ENCODE data around the gene KAT2B. TPM values are rescaled to one million over a fixed set of nuclear protein-coding genes. Genes with fewer than 3 reads are reported as not detected.
A peak's percentile ranks its signal among the peaks of the same experiment; 100 is the strongest.

KAT2B gene
- total and polyA plus RNA-seq, 3 experiments from 2014 or later: 5.8 to 48.8 (median 48.7) TPM

DNA sequence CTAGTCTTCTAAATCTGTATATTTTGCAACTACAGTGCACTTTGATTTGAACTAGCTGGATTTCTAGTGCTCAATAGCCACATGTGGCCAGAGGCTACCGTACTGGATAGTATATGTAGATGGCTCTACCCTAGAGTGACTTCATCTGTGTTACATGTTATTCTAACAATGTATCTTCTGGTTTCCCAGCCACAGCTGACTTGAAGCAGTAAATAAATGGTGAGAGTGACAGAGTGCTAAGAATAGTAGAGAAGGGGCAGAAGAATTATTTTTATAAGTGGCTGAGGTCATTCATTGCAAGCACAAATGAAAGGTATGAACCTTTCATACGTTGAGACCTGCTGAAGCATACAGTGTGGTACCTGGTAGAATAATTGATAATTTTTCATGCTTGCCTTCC lies 30.9 kb downstream of the KAT2B start:
- no peak overlapping the region for H3K27ac ChIP-seq (ENCODE audit: low read depth, low read length)
- Mint-ChIP-seq H3K27ac (peak overlapping the region in 5 of 8 donors; percentile 22 to 64 (median 43)), H3K9me3 (no peaks in the 10 kb centered on the region), H3K27me3 (no peaks in the 10 kb centered on the region), H3K4me1 (peaks cover 33 to 50% (median 39%) of the 10 kb centered on the region in 3 donors), H3K36me3 (peaks cover 0 to 50% (median 14%) of the 10 kb centered on the region in 3 donors), H3K4me3 (no peak overlapping the region)
- peaks cover 4% of the 10 kb centered on the region for H3K4me1 ChIP-seq (ENCODE audit: insufficient read depth, low read length)
- no peaks in the 10 kb centered on the region for H3K9me3 ChIP-seq (ENCODE audit: low read length)
- no peak overlapping the region for H3K4me3 ChIP-seq (ENCODE audit: low read length)
- peaks cover 16% of the 10 kb centered on the region for H3K36me3 ChIP-seq (ENCODE audit: insufficient read depth, low read length)
- no peaks in the 10 kb centered on the region for H3K27me3 ChIP-seq (ENCODE audit: insufficient read depth, low read length, poor library complexity, severe bottlenecking)
- ChIA-PET POLR2A (no interaction called here), CTCF (no interaction called here)
- DNase-seq: no peak

DNA sequence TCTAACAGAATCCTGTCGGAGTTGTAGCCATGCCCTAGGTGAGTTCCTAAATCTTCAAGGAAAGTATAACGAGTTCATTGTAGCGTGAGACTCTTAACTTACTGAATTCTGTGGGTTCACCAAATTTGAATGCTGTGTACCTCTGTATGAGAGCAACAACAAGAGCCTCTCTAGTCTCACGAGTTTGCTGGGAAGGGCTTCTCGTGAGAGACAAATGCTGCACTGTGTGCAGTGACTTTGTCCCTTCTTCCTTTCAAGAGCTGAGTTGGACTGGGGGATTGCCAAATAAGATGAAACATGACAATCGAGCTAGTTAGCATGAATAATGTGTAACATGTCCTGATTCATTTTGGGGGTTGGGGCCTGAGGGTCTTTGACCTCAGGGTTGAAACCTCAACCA lies 32.2 kb downstream of the KAT2B start:
- Histone ChIP-seq H3K27ac (ENCODE audit: low read depth, low read length) (no peak overlapping the region), H3K27me3 (ENCODE audit: insufficient read depth, low read length, poor library complexity, severe bottlenecking) (no peaks in the 10 kb centered on the region), H3K36me3 (ENCODE audit: insufficient read depth, low read length) (peaks cover 16% of the 10 kb centered on the region), H3K9me3 (ENCODE audit: low read length) (no peaks in the 10 kb centered on the region), H3K4me1 (ENCODE audit: insufficient read depth, low read length) (peaks cover 4% of the 10 kb centered on the region), H3K4me3 (ENCODE audit: low read length) (no peak overlapping the region)
- Mint-ChIP-seq H3K36me3 (peaks cover 0 to 61% (median 15%) of the 10 kb centered on the region in 3 donors), H3K4me3 (no peak overlapping the region), H3K9me3 (no peaks in the 10 kb centered on the region), H3K27me3 (no peaks in the 10 kb centered on the region), H3K27ac (peak overlapping the region in 4 of 8 donors; percentile 13 to 46 (median 20)), H3K4me1 (peaks cover 35 to 50% (median 42%) of the 10 kb centered on the region in 3 donors)
- DNase-seq: no peak
- ChIA-PET POLR2A (no interaction called here), CTCF (no interaction called here)

DNA sequence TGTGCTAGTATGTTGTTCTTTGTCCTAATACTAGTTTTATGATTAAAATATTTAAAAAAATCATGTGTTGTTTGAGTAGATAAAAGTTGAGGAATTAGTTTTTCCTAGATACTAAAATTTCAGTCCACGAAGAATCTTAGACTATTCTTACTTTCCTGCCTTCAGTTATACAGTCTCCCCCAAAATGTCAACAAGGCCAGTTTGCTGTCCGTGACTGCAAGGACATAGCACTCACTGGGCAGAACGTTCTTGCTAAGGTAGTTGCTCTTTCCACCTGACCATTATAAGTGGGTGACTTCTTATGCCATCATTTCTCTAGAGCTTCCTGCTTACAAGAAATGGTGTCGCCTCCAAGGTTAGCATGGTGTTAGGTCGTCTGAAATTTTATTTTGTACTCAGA lies 32.8 kb downstream of the KAT2B start:
- no peaks in the 10 kb centered on the region for H3K27me3 ChIP-seq (ENCODE audit: insufficient read depth, low read length, poor library complexity, severe bottlenecking)
- ChIA-PET POLR2A (no interaction called here), CTCF (no interaction called here)
- Mint-ChIP-seq H3K9me3 (no peaks in the 10 kb centered on the region), H3K27ac (peak overlapping the region in 1 of 8 donors; percentile 20), H3K4me3 (no peak overlapping the region), H3K4me1 (peaks cover 32 to 46% (median 39%) of the 10 kb centered on the region in 3 donors), H3K27me3 (no peaks in the 10 kb centered on the region), H3K36me3 (peaks cover 0 to 61% (median 15%) of the 10 kb centered on the region in 3 donors)
- H3K4me1 ChIP-seq (ENCODE audit: insufficient read depth, low read length): peaks cover 4% of the 10 kb centered on the region
- no peak overlapping the region for H3K27ac ChIP-seq (ENCODE audit: low read depth, low read length)
- DNase-seq: no peak
- peaks cover 16% of the 10 kb centered on the region for H3K36me3 ChIP-seq (ENCODE audit: insufficient read depth, low read length)
- H3K9me3 ChIP-seq (ENCODE audit: low read length): no peaks in the 10 kb centered on the region
- no peak overlapping the region for H3K4me3 ChIP-seq (ENCODE audit: low read length)

DNA sequence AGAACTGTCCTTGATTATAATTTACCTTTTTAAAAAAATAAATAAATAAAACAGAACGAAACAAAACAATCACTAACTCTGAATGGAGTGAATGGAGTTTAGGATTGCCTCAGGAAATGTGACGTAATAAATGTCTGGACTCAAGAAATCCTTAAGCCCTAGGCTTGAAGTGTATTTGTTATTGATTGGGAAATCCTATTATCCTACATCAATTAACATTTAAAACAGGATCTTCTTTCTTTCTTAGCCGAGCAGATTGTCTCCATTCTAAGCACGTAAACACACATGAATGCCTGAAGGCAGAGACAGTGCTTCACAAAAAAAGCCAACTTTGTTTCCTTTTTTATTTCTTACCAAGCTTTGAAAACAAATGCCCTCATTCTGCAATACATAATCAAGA lies 33.4 kb downstream of the KAT2B start:
- Histone ChIP-seq H3K4me1 (ENCODE audit: insufficient read depth, low read length) (peaks cover 3% of the 10 kb centered on the region), H3K27ac (ENCODE audit: low read depth, low read length) (no peak overlapping the region), H3K4me3 (ENCODE audit: low read length) (no peak overlapping the region), H3K27me3 (ENCODE audit: insufficient read depth, low read length, poor library complexity, severe bottlenecking) (no peaks in the 10 kb centered on the region), H3K9me3 (ENCODE audit: low read length) (no peaks in the 10 kb centered on the region), H3K36me3 (ENCODE audit: insufficient read depth, low read length) (peaks cover 16% of the 10 kb centered on the region)
- DNase-seq: no peak
- H3K27ac Mint-ChIP-seq: peak overlapping the region in 2 of 8 donors; percentile 6 to 25
- no peaks in the 10 kb centered on the region for H3K27me3 Mint-ChIP-seq
- no peak overlapping the region for H3K4me3 Mint-ChIP-seq
- ChIA-PET CTCF (interaction anchor here (1.0 kb wide), 1 partner anchor 112 kb away, joined by 3 read pairs; the partner anchor contains the start of gene SGO1), POLR2A (interaction anchor here (1.2 kb wide), 1 partner anchor 10 kb away, joined by 3 read pairs; no protein-coding TSS in a partner anchor)
- H3K4me1 Mint-ChIP-seq: peaks cover 26 to 40% (median 33%) of the 10 kb centered on the region in 3 donors
- H3K36me3 Mint-ChIP-seq: peaks cover 0 to 63% (median 15%) of the 10 kb centered on the region in 3 donors
- no peaks in the 10 kb centered on the region for H3K9me3 Mint-ChIP-seq

DNA sequence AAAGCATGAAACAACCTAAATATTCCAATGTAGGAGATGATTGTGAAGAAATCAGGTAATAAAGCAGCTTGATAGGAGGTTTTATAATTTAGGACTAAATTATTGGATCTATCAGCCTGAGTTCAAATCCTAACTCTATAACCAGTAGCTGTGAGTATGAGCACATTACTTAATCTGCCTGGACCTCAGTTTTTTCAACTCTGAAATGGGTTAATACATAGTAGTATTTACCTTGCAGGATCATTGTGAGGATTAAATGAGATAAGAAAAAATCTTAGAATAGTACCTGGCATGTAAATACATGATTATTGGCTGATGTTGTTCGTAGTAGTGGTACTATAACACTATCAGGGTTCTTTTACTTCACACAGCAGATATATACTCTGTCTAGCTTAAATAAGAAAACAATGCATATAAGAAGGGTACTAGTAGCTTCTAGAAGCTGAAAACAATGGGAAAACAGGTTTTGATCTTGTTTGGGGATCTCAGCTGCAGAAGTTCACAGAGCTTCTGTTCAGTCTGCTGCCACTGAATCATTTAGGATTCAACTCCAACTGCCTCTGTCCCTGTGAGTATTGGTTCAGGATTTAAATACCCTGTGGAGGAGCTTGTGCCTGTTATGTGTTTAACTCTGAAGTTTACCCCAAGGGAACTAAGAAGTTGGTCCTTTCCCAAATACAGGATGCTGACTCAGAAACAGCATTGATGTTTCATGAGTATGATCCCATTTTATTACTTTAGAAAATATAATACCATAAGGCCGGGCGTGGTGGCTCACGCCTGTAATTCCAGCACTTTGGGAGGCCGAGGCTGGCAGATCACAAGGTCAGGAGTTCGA lies 34.2 kb downstream of the KAT2B start:
- Mint-ChIP-seq H3K4me3 (no peak overlapping the region), H3K36me3 (peaks cover 2 to 65% (median 17%) of the 10 kb centered on the region in 3 donors), H3K27ac (peak overlapping the region in 5 of 8 donors; percentile 6 to 42 (median 32)), H3K27me3 (no peaks in the 10 kb centered on the region), H3K9me3 (no peaks in the 10 kb centered on the region), H3K4me1 (peaks cover 22 to 36% (median 26%) of the 10 kb centered on the region in 3 donors)
- POLR2A ChIA-PET: interaction anchor here (1.2 kb wide), 1 partner anchor 9 kb away, joined by 3 read pairs; no protein-coding TSS in a partner anchor
- Histone ChIP-seq H3K4me3 (ENCODE audit: low read length) (no peak overlapping the region), H3K27me3 (ENCODE audit: insufficient read depth, low read length, poor library complexity, severe bottlenecking) (no peaks in the 10 kb centered on the region), H3K27ac (ENCODE audit: low read depth, low read length) (no peak overlapping the region), H3K4me1 (ENCODE audit: insufficient read depth, low read length) (no peaks in the 10 kb centered on the region), H3K36me3 (ENCODE audit: insufficient read depth, low read length) (peaks cover 16% of the 10 kb centered on the region), H3K9me3 (ENCODE audit: low read length) (no peaks in the 10 kb centered on the region)
- CTCF ChIA-PET: interaction anchor here (1.0 kb wide), 1 partner anchor 112 kb away, joined by 3 read pairs; the partner anchor contains the start of gene SGO1
- no peak for DNase-seq

DNA sequence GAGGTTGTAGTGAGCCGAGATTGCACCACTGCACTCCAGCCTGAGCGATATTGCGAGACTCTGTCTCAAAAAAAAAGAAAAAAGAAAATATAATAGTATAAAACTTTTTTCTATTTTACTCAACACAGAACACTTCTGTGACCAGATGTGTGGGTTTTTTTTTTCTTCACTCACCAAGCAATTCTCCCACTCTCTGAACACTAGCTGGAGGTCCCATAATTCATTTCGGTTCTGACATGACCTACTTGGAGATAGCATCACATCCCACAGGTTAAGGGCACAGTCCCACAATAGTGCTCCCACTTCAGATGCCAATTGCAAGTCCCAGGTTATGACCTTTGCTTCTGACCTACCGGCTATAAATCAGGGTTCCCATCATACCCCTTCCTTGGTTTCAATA lies 35.0 kb downstream of the KAT2B start:
- peaks cover 1% of the 10 kb centered on the region for H3K4me1 ChIP-seq (ENCODE audit: insufficient read depth, low read length)
- H3K4me3 Mint-ChIP-seq: no peak overlapping the region
- H3K27me3 ChIP-seq (ENCODE audit: insufficient read depth, low read length, poor library complexity, severe bottlenecking): no peaks in the 10 kb centered on the region
- no peak for DNase-seq
- H3K9me3 ChIP-seq (ENCODE audit: low read length): no peaks in the 10 kb centered on the region
- CTCF ChIA-PET: interaction anchor here (1.1 kb wide), 1 partner anchor 9 kb away, joined by 3 read pairs; no protein-coding TSS in a partner anchor
- peaks cover 16% of the 10 kb centered on the region for H3K36me3 ChIP-seq (ENCODE audit: insufficient read depth, low read length)
- H3K9me3 Mint-ChIP-seq: no peaks in the 10 kb centered on the region
- no peaks in the 10 kb centered on the region for H3K27me3 Mint-ChIP-seq
- H3K27ac Mint-ChIP-seq: peak overlapping the region in 4 of 8 donors; percentile 24 to 60 (median 56)
- no peak overlapping the region for H3K4me3 ChIP-seq (ENCODE audit: low read length)
- peaks cover 23 to 37% (median 27%) of the 10 kb centered on the region in 3 donors for H3K4me1 Mint-ChIP-seq
- POLR2A ChIA-PET: no interaction called here
- H3K36me3 Mint-ChIP-seq: peaks cover 3 to 66% (median 16%) of the 10 kb centered on the region in 3 donors
- no peak overlapping the region for H3K27ac ChIP-seq (ENCODE audit: low read depth, low read length)

DNA sequence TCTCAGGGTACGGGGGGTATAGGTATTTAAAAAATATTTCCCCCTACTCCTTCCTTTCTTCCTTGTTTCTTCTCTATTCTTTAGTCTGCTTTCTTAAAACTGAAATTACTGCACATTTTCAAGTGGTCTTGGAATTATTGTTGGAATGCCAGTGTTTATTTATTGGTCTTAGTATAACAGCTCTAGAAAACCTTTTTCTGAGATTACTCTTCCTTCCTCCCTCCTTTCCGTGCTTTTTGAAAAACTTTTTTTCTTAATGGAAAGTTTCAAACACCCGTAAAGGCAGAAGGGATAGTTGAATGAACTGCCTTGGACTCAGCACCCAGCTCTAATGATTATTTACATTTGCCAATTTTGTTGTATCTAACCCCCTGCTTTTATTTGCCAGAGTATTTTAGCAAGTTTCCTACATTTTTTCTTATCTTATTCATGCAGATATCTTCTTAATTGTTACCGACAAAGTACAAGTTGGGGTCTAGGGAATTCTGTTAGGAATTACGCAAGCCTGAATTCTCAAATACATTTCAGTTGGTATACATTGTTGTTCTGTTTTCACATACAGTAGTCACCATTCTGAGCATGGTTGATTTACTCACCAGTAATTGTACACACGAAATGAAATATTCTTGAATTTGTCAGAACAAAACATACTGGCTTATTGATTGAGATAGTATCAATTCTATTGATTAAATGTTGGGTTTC lies 36.2 kb downstream of the KAT2B start:
- DNase-seq: no peak
- Mint-ChIP-seq H3K4me3 (no peak overlapping the region), H3K27ac (peak overlapping the region in 4 of 8 donors; percentile 36 to 73 (median 48)), H3K4me1 (peaks cover 33 to 46% (median 40%) of the 10 kb centered on the region in 3 donors), H3K27me3 (no peaks in the 10 kb centered on the region), H3K36me3 (peaks cover 3 to 72% (median 14%) of the 10 kb centered on the region in 3 donors), H3K9me3 (no peaks in the 10 kb centered on the region)
- no peak overlapping the region for H3K4me3 ChIP-seq (ENCODE audit: low read length)
- H3K36me3 ChIP-seq (ENCODE audit: insufficient read depth, low read length): peaks cover 12% of the 10 kb centered on the region
- peaks cover 12% of the 10 kb centered on the region for H3K4me1 ChIP-seq (ENCODE audit: insufficient read depth, low read length)
- no peak overlapping the region for H3K27ac ChIP-seq (ENCODE audit: low read depth, low read length)
- CTCF ChIA-PET: interaction anchor here (1.1 kb wide), 1 partner anchor 8 kb away, joined by 3 read pairs; no protein-coding TSS in a partner anchor
- H3K27me3 ChIP-seq (ENCODE audit: insufficient read depth, low read length, poor library complexity, severe bottlenecking): no peaks in the 10 kb centered on the region
- POLR2A ChIA-PET: interaction anchor here (0.7 kb wide), 1 partner anchor 1281 kb away, joined by 5 read pairs; no protein-coding TSS in a partner anchor
- H3K9me3 ChIP-seq (ENCODE audit: low read length): no peaks in the 10 kb centered on the region
